HEK293T (cell line): ENCODE results near the gene SYN1.
"Not testable (repeated sequence)": the region's sequence is repeated elsewhere in the genome, so short reads cannot be mapped to it uniquely, and the experiment has no call there.

Experiments
- CTCF ChIA-PET: fragments of 350-600 bp; formaldehyde crosslinking; extraction: SDS; loops from one replicate; lab custom pipeline; 2021; ENCODE audit warnings: antibody characterized with exemption, inconsistent platforms; lab: Yijun Ruan, JAX
- POLR2A ChIA-PET: fragments of 350-600 bp; formaldehyde crosslinking; extraction: SDS; loops from one replicate; lab custom pipeline; 2020; ENCODE audit warnings: antibody characterized with exemption, inconsistent platforms; lab: Yijun Ruan, JAX
- DNase-seq: peaks from one replicate; pipeline ENCODE4 v3.0.0; 2012; ENCODE audit warnings: mixed read lengths; ENCODE audit errors: extremely low spot score
- ARNT ChIP-seq: fragments of 450-650 bp; IDR thresholded peaks from 2 replicates; pipeline ENCODE4 v1.6.1; 2017; ENCODE audit warnings: mild to moderate bottlenecking
- BHLHE40 ChIP-seq: fragments of 450-650 bp; IDR thresholded peaks from 2 replicates; pipeline ENCODE4 v1.6.1; 2016; ENCODE audit warnings: mild to moderate bottlenecking, moderate library complexity, borderline replicate concordance
- CTBP1 ChIP-seq: fragments of 450-650 bp; IDR thresholded peaks from 2 replicates; pipeline ENCODE4 v1.6.1; 2016; ENCODE audit warnings: borderline replicate concordance
- ELF4 ChIP-seq: fragments of 450-650 bp; IDR thresholded peaks from 2 replicates; pipeline ENCODE4 v1.6.1; 2017; ENCODE audit warnings: antibody characterized with exemption
- FOXA1 ChIP-seq: fragments of 450-650 bp; IDR thresholded peaks from 2 replicates; pipeline ENCODE4 v1.6.1; 2016; ENCODE audit warnings: mild to moderate bottlenecking
- FOXK2 ChIP-seq: fragments of 450-650 bp; IDR thresholded peaks from 2 replicates; pipeline ENCODE4 v1.6.1; 2016; ENCODE audit warnings: mild to moderate bottlenecking
- FOXM1 ChIP-seq: fragments of 450-650 bp; IDR thresholded peaks from 2 replicates; pipeline ENCODE4 v1.6.1; 2017; ENCODE audit warnings: mild to moderate bottlenecking, borderline replicate concordance
- HDGF ChIP-seq: fragments of 450-650 bp; IDR thresholded peaks from 2 replicates; pipeline ENCODE4 v1.6.1; 2017; ENCODE audit warnings: antibody characterized with exemption, borderline replicate concordance
- L3MBTL2 ChIP-seq: fragments of 450-650 bp; conservative IDR thresholded peaks from 2 replicates; pipeline ENCODE4 v1.6.1; 2016; ENCODE audit warnings: mild to moderate bottlenecking
- LEF1 ChIP-seq: fragments of 450-650 bp; IDR thresholded peaks from 2 replicates; pipeline ENCODE4 v1.6.1; 2017; ENCODE audit warnings: mild to moderate bottlenecking, borderline replicate concordance
- NFRKB ChIP-seq: fragments of 450-650 bp; IDR thresholded peaks from 2 replicates; pipeline ENCODE4 v1.6.1; 2016; ENCODE audit warnings: mild to moderate bottlenecking, moderate library complexity
- SP1 ChIP-seq: fragments of 450-650 bp; IDR thresholded peaks from 2 replicates; pipeline ENCODE4 v1.6.1; 2017
- SUZ12 ChIP-seq: fragments of 450-650 bp; IDR thresholded peaks from 2 replicates; pipeline ENCODE4 v1.6.1; 2016; ENCODE audit warnings: mild to moderate bottlenecking
- TARDBP ChIP-seq: fragments of 450-650 bp; IDR thresholded peaks from 2 replicates; pipeline ENCODE4 v1.6.1; 2016
- ZNF384 ChIP-seq: fragments of 450-650 bp; IDR thresholded peaks from 2 replicates; pipeline ENCODE4 v1.6.1; 2016
- TF ChIP-seq, protein P1 (sequence below): fragments of 450-650 bp; IDR thresholded peaks from 2 replicates; pipeline ENCODE4 v1.6.1; 2016

Gene SYN1

DNA sequence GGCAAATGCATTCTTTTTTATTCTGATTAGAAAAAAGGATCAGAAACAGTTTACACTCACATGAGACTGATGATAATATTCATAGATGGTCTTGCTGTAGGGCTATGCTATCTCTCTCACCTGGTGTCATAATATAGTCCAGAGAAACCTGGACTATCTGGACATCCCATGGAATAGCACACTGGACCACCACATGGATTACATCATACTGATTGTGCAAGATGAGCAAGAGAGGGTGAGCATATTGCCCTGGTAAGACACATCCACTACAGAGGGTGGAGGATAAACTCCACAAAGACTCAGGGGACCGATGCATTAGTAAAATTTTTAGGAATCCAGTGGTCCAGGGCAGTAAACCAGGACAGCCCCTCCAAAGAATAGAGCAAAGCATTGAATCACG lies 8.2 kb downstream of the SYN1 start:
- DNase-seq = no peak
- ChIA-PET POLR2A (no interaction called here), CTCF (no interaction called here)
- TF ChIP-seq FOXK2 (no peak), BHLHE40 (no peak), LEF1 (no peak), ARNT (no peak), ZNF384 (no peak), TARDBP (no peak), FOXA1 (no peak), HDGF (no peak), ELF4 (no peak), SUZ12 (no peak), NFRKB (no peak), CTBP1 (no peak), FOXM1 (no peak), L3MBTL2 (no peak), SP1 (no peak)
- TF ChIP-seq, protein P1, sequence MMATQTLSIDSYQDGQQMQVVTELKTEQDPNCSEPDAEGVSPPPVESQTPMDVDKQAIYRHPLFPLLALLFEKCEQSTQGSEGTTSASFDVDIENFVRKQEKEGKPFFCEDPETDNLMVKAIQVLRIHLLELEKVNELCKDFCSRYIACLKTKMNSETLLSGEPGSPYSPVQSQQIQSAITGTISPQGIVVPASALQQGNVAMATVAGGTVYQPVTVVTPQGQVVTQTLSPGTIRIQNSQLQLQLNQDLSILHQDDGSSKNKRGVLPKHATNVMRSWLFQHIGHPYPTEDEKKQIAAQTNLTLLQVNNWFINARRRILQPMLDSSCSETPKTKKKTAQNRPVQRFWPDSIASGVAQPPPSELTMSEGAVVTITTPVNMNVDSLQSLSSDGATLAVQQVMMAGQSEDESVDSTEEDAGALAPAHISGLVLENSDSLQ = no peak

DNA sequence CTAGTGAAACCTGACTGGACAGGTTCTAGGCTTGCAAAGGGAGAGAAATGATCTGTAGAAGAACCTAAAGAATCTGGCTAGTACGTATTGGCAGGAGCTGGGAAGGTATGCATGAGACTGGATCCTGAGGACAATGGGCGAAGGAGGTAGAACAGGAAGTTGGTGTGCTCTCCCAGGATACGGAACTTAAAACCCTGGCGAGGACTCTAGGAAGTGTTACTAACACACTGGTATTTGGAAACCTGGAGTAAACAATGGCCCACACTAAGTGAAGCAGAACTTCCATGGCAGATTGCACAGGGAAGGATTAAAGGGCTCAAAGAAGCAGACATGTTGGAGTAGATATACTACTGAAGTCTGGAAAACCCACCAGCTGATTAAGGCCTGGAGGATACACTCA lies 9.1 kb downstream of the SYN1 start:
- POLR2A ChIA-PET = no interaction called here
- CTCF ChIA-PET = no interaction called here
- DNase-seq = no peak
- TF ChIP-seq L3MBTL2 (no peak), FOXA1 (no peak), BHLHE40 (no peak), TARDBP (no peak), ZNF384 (no peak), HDGF (no peak), FOXK2 (no peak), SP1 (no peak), NFRKB (no peak), ELF4 (no peak), LEF1 (no peak), FOXM1 (no peak)

DNA sequence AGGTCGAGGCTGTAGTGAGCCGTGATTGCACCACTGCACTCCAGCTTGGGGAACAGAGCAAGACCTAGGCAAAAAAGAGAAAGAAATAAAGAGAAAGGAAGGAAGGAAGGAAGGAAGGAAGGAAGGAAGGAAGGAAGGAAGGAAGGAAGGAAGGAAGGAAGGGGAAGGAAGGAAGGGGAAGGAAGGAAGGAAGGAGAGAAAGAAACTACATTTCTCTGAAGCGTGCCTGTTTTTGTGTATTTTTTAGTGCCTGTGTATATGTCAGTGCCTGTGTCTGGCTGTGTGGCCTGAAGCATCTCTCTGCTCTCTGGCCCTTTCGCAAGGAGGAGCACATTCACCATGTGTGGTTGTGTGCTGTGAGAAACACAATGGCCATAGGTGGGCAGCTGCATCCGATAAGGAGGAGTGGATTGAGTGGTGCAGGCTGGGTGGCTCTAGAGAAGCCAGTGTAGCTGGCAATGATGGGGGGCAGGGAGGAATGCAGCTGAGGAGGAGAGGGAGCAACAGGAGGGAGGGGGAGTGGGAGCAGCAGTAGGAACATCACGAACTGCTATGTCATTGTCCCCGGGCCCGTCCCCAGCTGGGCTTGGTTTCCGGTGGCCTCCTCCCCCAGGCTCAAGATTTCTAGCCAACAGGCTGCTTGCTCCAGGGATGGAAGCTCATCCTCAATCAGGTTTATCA lies 11.4 kb downstream of the SYN1 start:
- TF ChIP-seq SP1 (no peak), NFRKB (no peak), ZNF384 (no peak), SUZ12 (no peak)
- ChIA-PET POLR2A (no interaction called here), CTCF (interaction anchor here (0.6 kb wide), 1 partner anchor 31 kb away, joined by 3 read pairs; no protein-coding TSS in a partner anchor)
- no peak for DNase-seq

DNA sequence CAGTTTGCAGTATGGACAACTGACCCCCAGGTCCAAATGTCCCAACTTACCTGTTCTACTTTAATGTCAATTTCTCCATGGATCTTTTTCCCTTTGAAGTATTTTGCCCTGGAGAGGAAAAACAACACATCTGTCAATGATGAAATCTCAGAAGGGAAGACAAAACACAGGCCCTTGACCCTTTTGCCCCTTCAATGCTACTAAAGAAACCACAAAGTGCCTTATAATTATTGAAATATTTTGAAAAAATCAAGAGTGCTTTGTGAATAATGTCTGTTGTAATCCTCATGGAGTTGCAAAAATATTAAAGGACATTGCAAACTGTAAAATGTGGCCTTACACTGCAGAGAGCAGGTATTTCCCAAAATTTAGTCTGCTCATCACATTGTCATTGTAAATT lies 12.6 kb downstream of the SYN1 start:
- DNase-seq = no peak
- CTCF ChIA-PET = no interaction called here
- no peak for TF ChIP-seq LEF1
- TF ChIP-seq HDGF = no peak
- TF ChIP-seq SUZ12 = no peak
- TF ChIP-seq ELF4 = no peak
- TF ChIP-seq FOXA1 = no peak
- TF ChIP-seq SP1 = no peak
- POLR2A ChIA-PET = no interaction called here

DNA sequence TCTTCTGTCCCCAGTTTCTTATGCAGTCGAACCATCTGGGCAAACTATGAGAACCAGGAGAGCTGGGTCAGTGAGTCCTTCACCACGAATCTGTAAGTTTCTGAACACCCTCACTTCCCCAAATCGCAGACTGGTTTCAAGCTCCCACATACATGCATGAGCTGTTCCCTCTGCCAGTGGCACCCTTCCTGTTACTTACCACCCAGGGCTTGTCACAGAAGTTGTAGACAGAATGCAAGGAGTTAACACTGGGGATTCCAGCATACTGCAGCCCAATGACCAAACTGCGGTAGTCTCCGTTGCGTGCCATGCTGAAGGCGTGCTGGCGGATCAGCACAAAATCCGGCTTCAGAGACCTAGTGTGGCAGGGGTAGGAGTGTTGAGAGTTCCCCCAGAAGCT lies 14.6 kb downstream of the SYN1 start:
- ChIA-PET POLR2A (no interaction called here), CTCF (no interaction called here)
- no peak for DNase-seq
- TF ChIP-seq, protein P1 = no peak
- TF ChIP-seq SP1 (no peak), NFRKB (no peak), ARNT (no peak), L3MBTL2 (no peak), FOXK2 (no peak), ZNF384 (no peak), FOXM1 (no peak), TARDBP (no peak), BHLHE40 (no peak), ELF4 (no peak), HDGF (no peak), LEF1 (no peak), CTBP1 (no peak), SUZ12 (no peak), FOXA1 (no peak)

DNA sequence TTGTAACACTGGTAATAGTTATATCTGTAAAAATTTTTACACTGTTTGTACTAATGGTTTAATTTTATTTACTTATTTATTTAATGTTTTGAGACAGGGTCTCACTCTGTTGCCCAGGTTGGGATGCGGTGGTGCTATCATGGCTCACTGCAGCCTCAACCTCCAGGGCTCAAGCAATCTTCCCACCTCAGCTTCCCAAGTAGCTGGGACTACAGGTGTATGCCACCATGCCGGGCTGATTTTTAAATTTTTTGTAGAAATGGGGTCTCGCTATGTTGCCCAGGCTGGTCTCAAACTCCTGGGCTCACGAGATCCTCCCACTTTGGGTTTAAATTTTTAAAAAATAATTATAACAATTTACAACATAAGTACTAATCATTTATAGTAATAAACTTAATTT lies 16.5 kb downstream of the SYN1 start:
- POLR2A ChIA-PET = not testable (repeated sequence)

DNA sequence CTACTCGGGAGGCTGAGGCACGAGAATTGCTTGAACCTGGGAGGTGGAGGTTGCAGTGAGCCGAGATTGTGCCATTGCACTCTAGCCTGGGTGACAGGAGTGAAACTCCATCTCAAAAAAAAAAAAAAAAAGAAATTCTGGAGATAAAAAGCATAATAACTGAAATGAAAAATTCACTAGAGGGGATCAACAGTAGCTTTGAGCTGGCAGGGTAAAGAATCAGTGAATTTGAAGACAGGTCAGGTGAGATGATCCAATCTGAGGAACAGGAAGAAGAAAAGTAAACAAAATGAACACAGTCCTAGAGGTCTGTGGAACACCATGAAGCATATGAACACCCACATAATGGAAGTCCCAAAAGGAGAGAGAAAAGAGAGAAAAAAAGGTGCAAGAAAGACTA lies 22.4 kb downstream of the SYN1 start:
- TF ChIP-seq FOXM1 (no peak), NFRKB (no peak), FOXK2 (no peak), L3MBTL2 (no peak), LEF1 (no peak), TARDBP (no peak), SP1 (no peak), SUZ12 (no peak), FOXA1 (no peak)
- CTCF ChIA-PET = interaction anchor here (0.6 kb wide), 1 partner anchor 35 kb away, joined by 3 read pairs; no protein-coding TSS in a partner anchor
- POLR2A ChIA-PET = no interaction called here
- no peak for DNase-seq

More for the DNA sequence above, 16.5 kb downstream of the SYN1 start:
- DNase-seq, CTCF ChIA-PET: not testable (repeated sequence)

DNA sequence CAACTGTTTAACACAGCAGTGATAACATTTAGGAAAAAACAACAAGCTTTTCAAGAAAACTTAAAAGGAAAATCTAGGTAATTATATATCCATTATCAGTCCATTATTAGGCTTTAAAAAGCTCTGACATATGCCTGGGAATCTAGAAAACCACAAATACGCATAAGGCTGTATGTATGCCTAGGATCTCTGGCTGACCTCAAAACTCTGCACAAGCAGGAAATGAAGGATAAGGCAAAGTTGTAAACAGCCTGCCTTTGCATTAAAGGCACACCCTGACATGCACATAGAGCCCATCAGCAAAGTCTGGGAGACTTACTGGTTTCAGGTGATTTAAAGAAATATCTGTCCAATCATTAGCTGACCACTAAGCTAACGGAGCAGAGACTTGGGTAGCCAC lies 23.4 kb downstream of the SYN1 start:
- CTCF ChIA-PET = no interaction called here
- POLR2A ChIA-PET = no interaction called here
- no peak for TF ChIP-seq TARDBP
- no peak for TF ChIP-seq CTBP1
- TF ChIP-seq ZNF384 = no peak
- no peak for TF ChIP-seq FOXM1
- TF ChIP-seq FOXK2 = no peak
- DNase-seq = no peak
